ENCODE measurements around the gene PRKG1. TPM values are rescaled to one million over a fixed set of nuclear protein-coding genes. Genes with fewer than 3 reads are reported as not detected.

Gene PRKG1
- total RNA-seq, 1 experiment from 2014 or later, result 0.09 TPM

- Mint-ChIP-seq H3K9me3 (ENCODE audit: unreplicated experiment) (no peaks in the 10 kb centered on the region), H3K27me3 (ENCODE audit: insufficient read depth, unreplicated experiment) (peaks cover 12% of the 10 kb centered on the region), H3K36me3 (ENCODE audit: insufficient read depth, unreplicated experiment) (no peaks in the 10 kb centered on the region), H3K27ac (ENCODE audit: unreplicated experiment) (no peak overlapping the region), H3K4me1 (ENCODE audit: low read depth, unreplicated experiment) (no peaks in the 10 kb centered on the region), H3K4me3 (ENCODE audit: unreplicated experiment) (no peak overlapping the region)
- H3K9me3 ChIP-seq, result no peaks in the 10 kb centered on the region
- DNase-seq, result no peak
- POLR2A ChIA-PET, result no interaction called here
- CTCF ChIA-PET, result no interaction called here
- BruUV-seq (replicated peaks), result no TSS peak
- TF ChIP-seq CTCF (IDR thresholded peaks at IDR 0.05; ENCODE audit: insufficient read depth in 1 of 2, low read depth in 1 of 2, low read length in 1 of 2, severe bottlenecking in 1 of 2, unreplicated experiment in 1 of 2), result no peak
- H3K36me3 ChIP-seq (ENCODE audit: control insufficient read depth, insufficient read depth, low read length), result no peaks in the 10 kb centered on the region
- intact Hi-C loops (cut with micrococcal nuclease; ENCODE audit: unreplicated experiment), result no loop called here
- no peak overlapping the region for H3K4me3 ChIP-seq (ENCODE audit: low read depth, low read length)
- no peaks in the 10 kb centered on the region for H3K27me3 ChIP-seq (replicated peaks; ENCODE audit: control insufficient read depth, insufficient read depth, low read length)
- H3K4me1 ChIP-seq, result no peaks in the 10 kb centered on the region
Observed at GRCh38 chr10:51255381-51255780, 181.1 kb downstream of the PRKG1 start.

GRCh38 chr10:51257511-51258248 is 183.4 kb downstream of the PRKG1 start:
- H3K27ac Mint-ChIP-seq (ENCODE audit: unreplicated experiment), result no peak overlapping the region
- intact Hi-C loops (cut with micrococcal nuclease; ENCODE audit: unreplicated experiment), result no loop called here
- H3K4me1 ChIP-seq, result no peaks in the 10 kb centered on the region
- no peaks in the 10 kb centered on the region for H3K27me3 ChIP-seq (replicated peaks; ENCODE audit: control insufficient read depth, insufficient read depth, low read length)
- no peaks in the 10 kb centered on the region for H3K36me3 ChIP-seq (ENCODE audit: control insufficient read depth, insufficient read depth, low read length)
- CTCF ChIA-PET, result no interaction called here
- no peaks in the 10 kb centered on the region for H3K9me3 Mint-ChIP-seq (ENCODE audit: unreplicated experiment)
- no peak for DNase-seq
- no peak for TF ChIP-seq CTCF (IDR thresholded peaks at IDR 0.05; ENCODE audit: insufficient read depth in 1 of 2, low read depth in 1 of 2, low read length in 1 of 2, severe bottlenecking in 1 of 2, unreplicated experiment in 1 of 2)
- BruUV-seq (replicated peaks), result no TSS peak
- no peaks in the 10 kb centered on the region for H3K4me1 Mint-ChIP-seq (ENCODE audit: low read depth, unreplicated experiment)
- no peaks in the 10 kb centered on the region for H3K36me3 Mint-ChIP-seq (ENCODE audit: insufficient read depth, unreplicated experiment)
- no peaks in the 10 kb centered on the region for H3K9me3 ChIP-seq
- no peak overlapping the region for H3K4me3 Mint-ChIP-seq (ENCODE audit: unreplicated experiment)
- H3K27me3 Mint-ChIP-seq (ENCODE audit: insufficient read depth, unreplicated experiment), result peaks cover 18% of the 10 kb centered on the region
- POLR2A ChIA-PET, result no interaction called here
- H3K4me3 ChIP-seq (ENCODE audit: low read depth, low read length), result no peak overlapping the region

GRCh38 chr10:51260376-51260775 is 186.1 kb downstream of the PRKG1 start:
- Mint-ChIP-seq H3K36me3 (ENCODE audit: insufficient read depth, unreplicated experiment) (no peaks in the 10 kb centered on the region), H3K27ac (ENCODE audit: unreplicated experiment) (no peak overlapping the region), H3K4me3 (ENCODE audit: unreplicated experiment) (no peak overlapping the region), H3K27me3 (ENCODE audit: insufficient read depth, unreplicated experiment) (peaks cover 18% of the 10 kb centered on the region), H3K9me3 (ENCODE audit: unreplicated experiment) (no peaks in the 10 kb centered on the region), H3K4me1 (ENCODE audit: low read depth, unreplicated experiment) (no peaks in the 10 kb centered on the region)
- no peaks in the 10 kb centered on the region for H3K36me3 ChIP-seq (ENCODE audit: control insufficient read depth, insufficient read depth, low read length)
- no peaks in the 10 kb centered on the region for H3K4me1 ChIP-seq
- no TSS peak for BruUV-seq (replicated peaks)
- intact Hi-C loops (cut with micrococcal nuclease; ENCODE audit: unreplicated experiment), result loop anchor here (10.0 kb wide), 1 partner anchor 56 kb away; no protein-coding TSS in a partner anchor
- no peaks in the 10 kb centered on the region for H3K9me3 ChIP-seq
- H3K27me3 ChIP-seq (replicated peaks; ENCODE audit: control insufficient read depth, insufficient read depth, low read length), result no peaks in the 10 kb centered on the region
- no peak overlapping the region for H3K4me3 ChIP-seq (ENCODE audit: low read depth, low read length)
- ChIA-PET POLR2A (no interaction called here), CTCF (no interaction called here)
- no peak for DNase-seq
- TF ChIP-seq CTCF (IDR thresholded peaks at IDR 0.05; ENCODE audit: insufficient read depth in 1 of 2, low read depth in 1 of 2, low read length in 1 of 2, severe bottlenecking in 1 of 2, unreplicated experiment in 1 of 2), result no peak

Measured in Caco-2 (cell line).